HG03135 (cell line): ENCODE measurements around the gene MGMT.

ENCODE experiments used
- ATAC-seq: cut with Tn5 transposase; IDR thresholded peaks from one replicate; pipeline ENCODE4 v1.9.1; 2021; ENCODE audit warnings: mild to moderate bottlenecking, moderate library complexity; ENCODE audit not compliant: unreplicated experiment

MGMT gene

GRCh38 chr10:129767751-129768150, 300.7 kb downstream of the MGMT start:
- ATAC-seq, result no peak

DNA sequence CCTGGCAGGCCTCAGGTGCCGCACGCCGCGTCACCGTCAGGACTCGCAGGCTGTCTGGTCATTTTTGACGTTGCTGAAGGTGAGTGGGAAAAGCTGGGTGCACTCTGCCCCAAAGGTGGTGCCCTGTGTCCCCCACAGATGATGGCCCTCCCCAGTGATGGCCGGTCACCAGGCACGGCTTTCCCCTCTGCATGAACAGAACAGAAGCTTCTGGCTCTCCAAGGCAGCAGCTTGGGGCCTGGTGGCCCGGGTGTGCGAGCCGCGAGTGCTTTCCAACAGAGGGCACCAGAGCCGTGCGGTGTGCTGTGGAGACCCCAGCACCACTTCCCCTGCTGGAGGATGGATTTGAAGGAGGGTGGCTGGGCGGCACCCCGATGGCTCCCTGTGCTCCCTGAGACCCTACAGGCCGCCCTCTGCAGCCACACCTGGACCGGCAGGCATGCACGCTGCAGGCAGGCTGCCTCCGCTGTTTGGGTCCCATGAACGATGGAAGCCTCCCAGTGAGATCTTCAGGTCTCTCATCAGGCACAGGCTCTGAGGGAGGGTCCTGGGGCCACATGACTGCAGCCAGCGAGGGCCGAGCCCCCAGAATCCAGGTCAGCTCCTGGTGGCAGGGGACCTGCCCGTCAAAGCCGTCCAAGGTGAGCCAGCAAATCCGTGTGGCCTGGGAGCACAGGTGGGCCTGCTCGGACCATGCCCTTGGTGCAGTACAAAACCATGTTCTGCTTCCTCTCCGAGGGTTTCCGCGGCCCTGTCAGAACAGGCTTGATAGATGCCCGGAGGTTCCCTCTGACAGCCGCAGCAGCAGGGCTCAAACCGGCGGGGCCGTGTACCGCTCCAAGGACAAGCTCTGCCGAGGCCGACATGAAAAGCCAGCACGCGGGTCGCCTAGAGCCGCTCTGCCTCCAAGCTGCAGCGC, 301.7 kb downstream of the MGMT start:
- ATAC-seq, result no peak

- no peak for ATAC-seq
These were observed 302.5 kb downstream of the MGMT start for GRCh38 chr10:129769381-129770116.

DNA sequence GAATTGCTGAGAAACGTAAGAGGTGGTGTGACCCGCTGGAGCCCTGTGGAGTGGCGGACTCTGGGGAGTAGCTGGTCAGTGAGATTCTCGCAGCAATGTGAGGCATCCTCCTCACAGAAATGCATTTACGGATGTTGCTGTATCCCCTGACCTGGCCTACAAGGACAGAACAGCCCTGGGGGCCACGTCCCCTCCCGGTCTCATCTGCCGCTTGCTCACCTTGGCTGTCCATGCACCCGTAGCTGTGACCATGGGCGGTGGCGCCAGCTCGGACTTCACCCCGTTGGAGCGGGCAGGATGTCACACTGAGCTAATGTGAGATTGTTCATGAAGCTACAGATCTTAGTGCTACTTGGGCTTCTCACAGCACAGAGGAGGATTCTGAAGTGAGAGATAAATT, 303.2 kb downstream of the MGMT start:
- ATAC-seq, result no peak

DNA sequence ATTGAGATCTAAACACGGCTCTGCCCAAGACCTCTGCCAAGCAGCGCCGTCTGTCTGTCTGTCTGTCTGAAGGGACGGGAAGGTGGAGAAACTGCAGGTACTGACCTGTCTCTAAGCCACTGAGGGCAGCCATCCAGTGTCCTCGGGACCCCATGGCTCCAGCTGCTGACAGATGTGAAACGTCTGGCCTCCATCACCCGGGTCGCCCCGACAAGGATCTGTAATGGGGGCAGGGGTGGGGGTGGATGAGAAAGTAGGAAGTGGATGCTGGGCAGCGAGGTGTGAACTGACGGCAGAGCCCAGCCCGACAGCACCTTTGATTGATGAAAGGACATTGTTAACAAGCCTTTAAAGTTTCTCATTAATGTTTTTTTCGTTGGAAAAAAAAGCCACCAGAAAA, 304.0 kb downstream of the MGMT start:
- ATAC-seq, result no peak

DNA sequence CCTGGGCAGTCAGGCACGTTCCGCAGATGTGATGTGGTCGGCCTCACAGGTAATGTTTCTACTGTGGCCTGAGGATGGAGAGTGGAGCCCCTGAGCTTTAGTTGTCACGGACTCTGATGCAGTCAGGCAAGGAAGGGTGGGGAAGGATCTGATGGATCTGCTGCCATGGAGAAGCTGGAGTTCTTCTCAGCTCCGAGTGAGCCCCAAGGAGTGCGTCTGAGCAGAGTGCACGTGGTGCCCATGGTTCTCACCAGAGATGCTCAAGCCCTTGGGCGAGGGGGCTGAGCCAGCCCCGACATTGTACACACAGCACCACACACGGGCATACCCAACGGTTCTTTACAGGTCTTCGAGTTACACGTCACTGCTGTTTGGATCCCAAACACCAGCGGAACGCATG, 304.5 kb downstream of the MGMT start:
- no peak for ATAC-seq

DNA sequence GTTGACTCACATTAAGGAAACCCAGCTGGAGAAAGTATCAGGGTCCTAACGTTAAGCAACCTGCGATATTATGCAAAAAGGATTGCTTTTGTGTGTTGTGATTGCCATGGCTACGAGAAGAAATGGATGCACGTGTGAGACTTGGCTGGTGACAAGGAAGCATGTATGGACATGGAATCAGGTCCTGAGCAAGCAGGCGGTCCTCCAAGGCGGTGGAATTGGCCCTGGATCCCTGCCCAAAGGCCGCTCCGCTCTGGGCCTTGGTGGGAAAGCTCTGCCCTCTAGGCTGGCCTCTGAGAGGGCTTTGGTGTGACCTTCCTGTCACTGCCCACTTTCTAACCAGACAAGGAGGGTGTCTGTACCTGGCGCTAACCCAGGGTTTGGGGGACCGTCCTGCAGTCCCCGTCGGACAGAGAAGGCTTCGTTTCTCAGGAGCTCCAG, 305.0 kb downstream of the MGMT start:
- ATAC-seq, result no peak

GRCh38 chr10:129772468-129773358, 305.7 kb downstream of the MGMT start:
- no peak for ATAC-seq

GRCh38 chr10:129773359-129773990, 306.4 kb downstream of the MGMT start:
- ATAC-seq, result no peak

DNA sequence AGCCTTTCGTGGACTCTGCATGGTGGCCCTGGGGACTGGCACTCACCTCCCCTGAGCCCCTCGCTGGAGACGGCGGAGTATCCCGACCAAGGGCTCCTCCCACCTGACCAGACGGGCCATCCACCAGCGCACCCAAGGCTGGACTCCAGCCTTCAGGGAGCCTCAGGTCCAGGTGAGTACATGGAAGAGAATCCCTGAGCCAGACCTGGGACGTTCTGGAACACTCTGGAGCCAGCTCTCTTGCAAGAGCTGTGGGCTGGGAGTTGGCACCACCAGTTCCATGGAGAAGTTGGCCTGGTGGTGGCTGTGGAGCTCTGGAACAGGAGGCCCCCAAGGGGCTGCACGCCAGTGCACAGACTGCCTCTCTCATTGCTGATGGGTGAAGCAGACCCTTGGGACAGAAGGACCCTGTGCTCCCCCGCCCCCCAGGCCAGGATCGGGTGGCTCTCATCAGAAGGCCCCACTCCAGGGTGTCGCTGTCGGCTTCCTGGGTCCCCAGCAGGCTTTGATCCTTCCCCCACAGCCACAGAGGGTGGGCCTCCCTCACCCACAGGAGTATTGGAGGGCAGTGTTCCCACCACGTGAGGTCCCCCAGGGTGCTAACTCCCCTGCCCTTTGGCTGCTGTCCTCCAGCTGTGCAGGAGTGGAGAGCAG, 307.2 kb downstream of the MGMT start:
- ATAC-seq, result no peak

DNA sequence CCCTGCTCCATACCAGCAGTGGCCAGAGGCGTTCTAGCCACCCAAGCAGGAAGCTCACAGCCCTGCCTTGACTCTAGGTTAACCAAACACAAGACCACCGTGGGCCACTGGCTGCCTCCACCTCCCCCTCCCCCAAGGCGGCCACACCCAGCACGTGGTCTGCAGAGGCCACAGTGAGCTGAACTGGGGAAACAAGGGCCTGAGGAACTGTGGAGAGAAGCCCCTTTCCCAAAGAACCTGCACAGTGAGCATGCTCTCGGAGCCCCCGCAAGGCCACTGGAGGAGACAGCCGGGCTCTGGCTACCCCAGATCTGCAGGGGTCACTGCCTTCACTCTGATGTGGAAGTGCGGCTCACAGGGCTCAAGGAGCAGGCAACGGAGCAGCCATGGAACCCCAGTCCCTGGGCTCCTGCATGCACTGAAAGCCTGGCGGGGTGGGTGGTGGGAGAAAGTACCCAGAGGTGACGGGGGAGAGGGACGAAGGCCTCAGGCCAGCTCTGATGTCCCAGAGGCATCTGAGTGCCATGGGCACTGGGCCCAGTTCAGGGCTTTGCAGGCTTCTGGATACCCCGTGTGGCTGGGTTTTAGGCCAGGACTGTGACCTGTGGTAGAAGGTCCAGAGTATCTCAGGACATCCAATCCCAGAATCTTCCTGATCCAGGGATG, 307.8 kb downstream of the MGMT start:
- no peak for ATAC-seq

DNA sequence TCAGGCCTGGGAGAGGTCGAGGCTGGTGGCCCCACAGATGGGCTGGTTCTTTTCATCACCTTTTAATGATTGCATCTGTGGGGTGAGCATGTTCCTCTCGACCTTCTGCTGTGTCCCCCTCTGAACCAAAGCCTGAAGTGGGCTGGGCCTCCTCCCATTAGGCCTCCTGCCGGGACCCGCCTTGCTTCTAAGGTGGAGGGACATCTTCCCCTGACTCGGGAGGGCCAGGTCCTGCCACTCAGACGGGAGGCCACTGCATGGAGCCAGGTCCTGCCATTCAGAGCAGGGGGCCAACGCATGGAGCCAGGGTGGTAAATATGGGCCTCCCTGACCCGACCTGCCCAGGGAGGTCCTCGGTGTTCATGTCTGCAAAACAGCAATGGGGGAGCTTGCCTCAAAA, 308.6 kb downstream of the MGMT start:
- no peak for ATAC-seq

DNA sequence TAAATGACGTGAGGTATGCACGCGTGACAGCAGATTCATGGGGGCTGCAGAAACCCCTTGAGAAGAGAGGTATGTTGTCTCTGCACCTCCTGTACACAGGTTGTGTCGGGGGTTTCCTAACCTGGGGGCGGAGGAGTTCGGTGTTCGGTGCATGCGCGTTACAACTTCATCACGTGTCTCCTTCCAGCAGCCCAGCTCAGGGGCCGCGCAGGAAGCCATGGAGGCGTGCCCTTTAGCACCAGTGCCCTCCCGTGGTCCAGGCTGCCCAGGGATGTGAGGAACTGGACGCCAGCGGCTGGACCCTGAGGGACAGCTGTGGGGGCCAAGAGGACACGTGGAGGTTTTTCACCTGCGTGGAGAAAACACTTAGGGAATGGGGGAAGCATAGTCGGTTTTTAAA, 310.6 kb downstream of the MGMT start:
- no peak for ATAC-seq

- no peak for ATAC-seq
These were observed 311.5 kb downstream of the MGMT start for GRCh38 chr10:129778571-129778970.

- ATAC-seq, result no peak
These were observed 312.4 kb downstream of the MGMT start for GRCh38 chr10:129779126-129780111.

DNA sequence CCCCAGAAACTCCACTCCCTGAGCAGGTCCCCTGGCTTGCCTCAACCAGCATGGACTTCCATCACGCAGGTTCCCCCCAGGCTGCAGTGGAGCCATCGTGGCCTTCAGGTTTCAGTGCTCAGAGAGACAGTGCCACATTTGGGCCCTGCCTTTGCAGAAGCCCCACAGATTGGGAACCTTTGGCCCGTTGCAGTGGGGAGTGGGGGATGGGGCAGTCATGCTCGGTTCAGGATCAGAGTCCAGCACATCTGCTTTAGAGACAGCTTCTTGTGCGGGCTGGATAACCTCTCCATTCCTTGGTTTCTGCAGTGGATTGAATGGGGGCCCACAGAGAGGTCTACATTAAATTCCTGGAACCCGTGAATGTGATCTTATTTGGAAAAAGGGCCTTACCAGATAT, 313.2 kb downstream of the MGMT start:
- ATAC-seq, result no peak

DNA sequence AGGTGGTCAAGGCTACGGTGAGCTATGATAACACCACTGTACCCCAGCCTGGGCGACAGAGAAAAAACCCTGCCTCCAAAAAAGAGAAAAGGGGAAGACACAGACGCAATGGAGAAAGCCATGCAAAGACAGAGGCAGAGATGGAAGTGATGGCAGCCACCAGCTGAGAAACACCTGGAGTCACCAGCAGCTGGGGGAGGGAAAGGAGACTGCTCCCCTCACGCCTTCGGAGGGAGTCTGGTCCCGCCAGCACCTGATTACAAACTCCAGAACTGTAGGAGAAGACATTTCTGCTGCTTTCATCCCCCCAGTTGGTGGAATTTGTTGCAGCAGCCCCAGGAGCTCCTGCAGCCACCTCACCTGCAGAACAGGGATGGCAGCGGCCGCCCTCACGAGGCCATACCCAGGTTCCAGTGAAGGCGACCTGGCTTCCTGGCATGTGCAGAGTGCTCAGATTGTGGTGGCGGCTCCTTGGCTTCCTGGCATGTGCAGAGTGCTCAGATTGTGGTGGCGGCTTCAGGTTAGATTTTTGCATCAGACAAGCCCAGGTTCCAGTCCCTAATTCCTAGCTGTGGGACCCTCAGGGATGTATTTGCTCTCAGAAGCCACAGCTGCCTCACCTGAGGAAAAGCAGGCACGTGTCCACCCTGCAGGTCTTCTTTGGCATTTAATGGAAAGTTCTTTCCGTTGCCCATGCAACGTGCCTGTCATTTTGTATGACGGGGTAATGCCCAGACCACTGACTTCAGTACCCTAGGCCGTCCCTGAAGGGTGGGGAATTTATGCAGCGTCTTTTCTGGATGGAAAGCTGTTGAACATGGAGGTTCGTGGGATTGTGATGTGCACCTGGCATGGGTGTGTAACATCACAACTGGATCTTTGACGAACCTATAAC, 314.1 kb downstream of the MGMT start:
- ATAC-seq, result no peak
